Fibroblast of skin of right quadriceps (primary cell): ENCODE data around the gene OR10Z1.

Source experiments
- DNase-seq: peaks from one replicate; pipeline ENCODE4 v3.0.0-alpha.2; 2013

OR10Z1 gene

DNA sequence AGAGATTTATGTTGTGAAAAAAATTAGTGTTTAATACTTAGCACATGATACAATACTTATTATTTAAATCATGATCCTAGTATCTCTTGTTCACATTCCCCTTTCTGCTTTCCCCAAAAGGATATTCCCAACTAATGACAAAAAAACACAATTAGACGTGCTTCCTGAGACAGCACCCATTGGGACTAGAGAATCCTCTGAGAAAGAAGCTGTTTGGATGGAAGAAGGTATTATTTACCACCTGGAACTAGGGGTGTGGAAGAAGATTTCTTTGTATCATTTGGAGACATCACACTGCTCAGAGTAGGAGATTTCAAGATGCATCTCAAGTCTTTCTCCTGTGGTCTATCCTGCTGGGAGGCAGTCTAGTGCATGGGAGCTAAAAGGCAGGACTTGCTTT, at the start of gene OR10Z1:
Gene OR10Z1, plus strand, starts transcription at position 301 of the 400 bp plus-strand sequence. CDS start 1,171 bp downstream, outside the sequence.
- DNase-seq: no peak

DNA sequence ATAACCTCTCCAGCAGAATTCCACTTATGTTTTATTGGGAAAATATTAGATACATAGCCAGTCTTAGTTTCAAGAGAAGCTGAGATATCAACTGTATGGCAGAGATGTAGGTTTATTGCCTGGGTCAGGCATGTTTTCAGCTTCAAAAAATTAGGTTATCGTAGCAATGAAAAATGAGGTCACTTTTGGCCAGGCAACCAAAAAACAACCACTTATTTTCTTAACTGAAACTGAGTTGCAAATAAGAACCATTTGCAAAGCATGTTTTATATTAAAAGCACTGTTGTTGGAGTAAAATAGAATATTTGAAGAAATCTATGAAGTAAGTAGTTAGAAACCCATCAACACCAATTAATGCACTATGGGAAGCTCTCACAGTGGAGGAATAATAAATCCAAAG, 45.4 kb upstream of the OR10Z1 start:
- no peak for DNase-seq

DNA sequence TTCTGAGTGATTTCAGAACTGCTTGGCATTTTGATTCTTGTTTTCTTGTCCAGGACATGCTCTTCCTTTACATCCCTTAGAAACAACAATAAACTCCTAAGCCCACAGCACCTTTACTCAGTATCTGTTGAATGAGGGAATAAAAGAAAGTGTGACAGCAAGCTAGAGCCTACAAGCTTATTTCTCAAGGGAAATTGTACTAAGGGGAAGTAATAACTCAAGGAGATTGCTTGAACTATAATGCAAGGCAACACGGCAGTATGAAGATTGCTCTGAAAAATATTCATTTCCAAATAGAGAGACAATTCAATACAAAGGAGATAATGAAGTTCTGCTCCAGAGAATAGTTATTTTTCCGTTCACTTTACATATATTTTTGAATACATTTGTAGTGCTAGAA, 41.2 kb upstream of the OR10Z1 start:
- DNase-seq: no peak

- DNase-seq: no peak
Measured at GRCh38 chr1:158564608-158565007, 40.5 kb upstream of the OR10Z1 start.

GRCh38 chr1:158570480-158570879, 34.6 kb upstream of the OR10Z1 start, which contains the start of gene OR6P1:
TSS of gene OR6P1 (minus strand) at chr1:158570580. CDS start at chr1:158563604, 6,976 bp downstream.
- no peak for DNase-seq

DNA sequence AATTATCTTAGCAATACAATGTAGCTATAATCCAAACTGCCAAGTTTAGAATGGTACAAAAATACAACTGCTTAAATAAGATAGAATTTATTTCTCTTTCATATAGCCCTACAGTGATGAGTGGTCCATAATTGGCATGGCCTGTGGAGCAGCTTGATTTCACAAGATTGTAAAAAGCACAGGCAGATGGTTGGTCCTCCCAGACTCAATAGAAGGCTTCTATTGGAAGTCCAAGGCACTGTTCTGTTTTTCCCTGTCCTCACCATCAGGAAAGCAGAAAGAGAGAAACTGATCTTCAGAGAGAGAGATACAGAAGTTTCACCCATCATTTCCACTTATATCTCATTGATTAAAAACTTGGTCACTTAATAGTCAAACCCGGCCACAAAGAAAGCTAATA, 32.8 kb upstream of the OR10Z1 start:
- no peak for DNase-seq

DNA sequence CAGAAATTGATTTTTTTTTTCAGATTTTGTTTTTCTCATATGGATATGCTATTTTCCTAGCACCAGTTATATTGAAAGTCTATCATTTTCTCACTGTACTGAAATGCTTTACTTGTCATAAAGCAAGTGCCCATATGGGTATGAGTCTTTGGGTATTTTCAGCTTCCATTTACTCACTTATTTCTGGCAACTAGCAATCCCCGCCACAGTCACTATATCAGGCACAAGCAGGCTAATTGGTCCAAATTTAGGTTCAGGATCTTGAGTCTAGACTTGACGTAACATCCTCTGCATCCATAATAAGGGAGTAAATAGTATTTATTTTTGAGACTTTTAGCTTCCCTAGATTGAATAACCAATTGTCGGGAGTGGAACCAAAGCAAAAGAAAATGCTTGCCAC, 27.5 kb upstream of the OR10Z1 start:
- DNase-seq: no peak

- DNase-seq: no peak
Measured at GRCh38 chr1:158579733-158580132, 25.3 kb upstream of the OR10Z1 start, which contains the start of gene OR10X1. TSS of gene OR10X1 (minus strand) at chr1:158579899. CDS start at chr1:158579899, 0 bp downstream.

- no peak for DNase-seq
Measured at GRCh38 chr1:158583962-158584361, 21.1 kb upstream of the OR10Z1 start.

DNA sequence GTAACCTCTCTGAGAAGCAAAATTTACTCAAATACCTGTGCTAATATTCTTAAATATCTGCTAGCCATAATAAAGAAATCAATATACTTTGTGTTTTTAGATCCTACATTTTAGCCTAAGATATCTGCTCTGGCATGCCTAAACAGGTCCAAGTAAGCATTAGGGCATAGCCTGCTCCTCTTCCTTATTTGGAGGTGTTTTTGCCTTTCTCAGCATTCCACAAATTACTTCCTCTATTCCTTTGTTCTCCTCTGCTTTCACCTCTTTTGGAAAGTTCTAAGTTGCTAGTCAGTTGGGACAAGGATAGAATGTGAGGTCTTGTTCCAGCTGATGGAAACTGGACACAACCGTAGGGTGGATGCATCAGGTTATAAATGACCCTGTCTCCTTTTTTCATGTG, 18.1 kb upstream of the OR10Z1 start:
- DNase-seq: no peak

DNA sequence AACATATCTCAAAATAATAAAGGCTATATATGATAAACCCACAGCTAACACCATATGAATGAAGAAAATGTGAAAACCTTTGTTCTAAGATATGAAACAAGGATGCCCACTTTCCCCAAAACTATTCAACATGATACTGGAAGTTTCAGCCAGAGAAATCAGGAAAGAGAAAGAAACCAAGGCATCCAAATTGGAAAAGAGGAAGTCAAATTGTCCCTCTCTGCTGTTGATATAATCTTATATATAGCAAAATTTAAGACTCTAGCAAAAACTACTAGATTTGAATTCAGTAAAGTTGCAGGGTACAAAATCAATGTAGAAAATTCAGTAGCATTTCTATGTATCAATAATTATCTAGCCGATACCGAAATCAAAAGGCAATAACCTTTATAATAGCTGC, 4.3 kb upstream of the OR10Z1 start:
- DNase-seq: no peak

DNA sequence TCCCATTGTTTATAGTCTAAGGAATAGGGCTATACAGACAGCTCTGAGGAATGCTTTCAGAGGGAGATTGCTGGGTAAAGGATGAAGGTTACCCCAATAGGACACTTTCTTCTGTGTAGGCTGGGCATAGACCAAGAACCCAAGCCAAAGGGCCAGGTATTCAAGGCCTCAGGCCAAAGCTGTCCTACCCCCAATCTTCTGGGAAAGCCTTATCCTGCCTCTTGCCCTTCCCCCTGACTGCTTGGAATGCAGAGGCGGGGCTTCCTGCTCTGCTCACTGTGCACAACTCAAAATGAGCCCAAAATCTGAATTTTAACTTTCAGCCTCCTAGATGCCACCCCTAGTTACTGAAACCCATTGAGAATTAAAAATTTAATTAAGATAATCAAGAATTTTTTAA, 2.2 kb downstream of the OR10Z1 start:
- DNase-seq: no peak

- DNase-seq: no peak
Measured at GRCh38 chr1:158611916-158612315, 6.8 kb downstream of the OR10Z1 start.

DNA sequence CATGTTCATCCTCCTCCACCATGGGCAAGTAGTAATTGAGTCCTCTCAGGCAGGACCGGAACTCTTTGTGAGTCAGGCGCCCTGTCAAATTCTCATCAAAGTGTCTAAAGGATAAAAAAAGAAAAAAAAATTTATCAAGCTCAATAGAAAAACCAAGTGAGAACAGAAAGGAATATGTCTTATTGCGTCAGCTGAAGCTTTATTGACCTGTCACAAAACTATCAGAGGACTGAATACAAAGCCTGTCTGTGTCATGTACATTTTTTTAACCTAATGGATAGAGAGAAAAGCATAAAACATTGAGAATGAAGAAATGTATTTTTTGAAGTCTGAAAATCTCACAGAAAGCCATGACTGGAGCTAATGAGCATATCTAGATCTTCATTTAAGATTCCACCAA, 8.7 kb downstream of the OR10Z1 start:
- no peak for DNase-seq

- DNase-seq: no peak
Measured at GRCh38 chr1:158638146-158638545, 33.1 kb downstream of the OR10Z1 start.

- no peak for DNase-seq
Measured at GRCh38 chr1:158638904-158639303, 33.8 kb downstream of the OR10Z1 start.

- no peak for DNase-seq
Measured at GRCh38 chr1:158644449-158644848, 39.4 kb downstream of the OR10Z1 start.

GRCh38 chr1:158646465-158646864, 41.4 kb downstream of the OR10Z1 start:
- DNase-seq: no peak

GRCh38 chr1:158649052-158649451, 44.0 kb downstream of the OR10Z1 start:
- DNase-seq: no peak

GRCh38 chr1:158652721-158653334, 47.8 kb downstream of the OR10Z1 start:
- DNase-seq: no peak

DNA sequence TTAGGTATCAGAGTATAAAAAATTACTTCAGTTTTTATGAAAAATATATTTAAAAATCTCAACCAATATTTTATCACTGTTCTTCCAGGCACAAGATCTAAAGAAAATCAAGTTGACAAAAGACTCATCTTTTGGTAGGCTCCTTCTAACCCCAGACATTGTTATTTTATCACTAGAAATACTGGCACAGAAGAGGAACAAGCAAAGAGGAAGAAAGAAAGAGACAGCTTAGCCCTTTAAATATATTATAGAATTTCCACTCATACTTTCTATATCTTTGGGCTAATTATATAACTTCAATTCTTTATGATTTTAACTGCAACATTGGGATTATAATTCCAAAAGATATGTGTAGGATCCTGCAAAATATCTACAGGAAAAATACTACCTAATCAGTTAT, 49.0 kb downstream of the OR10Z1 start:
- no peak for DNase-seq

GRCh38 chr1:158654571-158654970, 49.5 kb downstream of the OR10Z1 start:
- DNase-seq: no peak
